ENCODE results near the gene TRRAP.

Gene TRRAP

DNA sequence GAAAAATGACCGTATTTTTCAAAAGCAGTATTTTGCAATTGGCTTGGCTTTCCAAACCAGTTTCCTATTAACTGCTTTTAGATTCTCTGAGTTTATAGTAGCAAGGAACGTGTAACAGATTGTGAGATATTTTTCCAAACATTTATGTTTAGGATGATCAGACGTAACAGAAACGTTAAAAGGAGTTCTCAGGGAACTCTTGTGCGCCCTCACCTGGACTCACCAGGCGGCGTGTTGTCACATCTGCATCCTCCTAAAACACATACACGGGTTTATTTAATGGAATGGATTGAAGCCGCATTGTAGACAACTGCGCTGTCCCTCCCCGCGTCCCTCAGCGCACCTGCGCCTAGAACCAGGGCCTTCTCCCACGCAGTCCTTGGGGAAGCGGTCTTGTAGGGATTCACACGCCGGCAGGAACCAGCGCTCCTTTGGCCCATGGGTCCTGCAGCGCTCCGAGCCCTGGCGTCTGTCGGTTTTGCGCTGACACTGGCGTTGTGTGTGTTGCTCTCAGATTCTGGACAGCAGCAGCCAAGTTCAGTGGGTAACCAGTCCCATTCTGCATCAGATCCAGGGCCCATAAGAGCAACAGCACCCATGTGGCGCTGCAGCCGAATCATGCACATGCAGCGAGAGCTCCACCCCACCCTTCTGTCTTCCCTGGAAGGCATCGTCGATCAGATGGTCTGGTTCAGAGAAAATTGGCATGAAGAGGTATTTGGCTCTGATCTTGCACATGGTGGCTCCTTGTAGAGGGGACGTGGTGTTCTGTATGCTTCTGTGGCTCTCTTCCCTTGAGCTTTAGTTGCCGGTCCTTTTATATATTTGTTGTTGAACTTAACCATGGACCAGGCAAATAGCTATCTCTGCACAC, 114.9 kb downstream of the TRRAP start:
- no peak for DNase-seq

DNA sequence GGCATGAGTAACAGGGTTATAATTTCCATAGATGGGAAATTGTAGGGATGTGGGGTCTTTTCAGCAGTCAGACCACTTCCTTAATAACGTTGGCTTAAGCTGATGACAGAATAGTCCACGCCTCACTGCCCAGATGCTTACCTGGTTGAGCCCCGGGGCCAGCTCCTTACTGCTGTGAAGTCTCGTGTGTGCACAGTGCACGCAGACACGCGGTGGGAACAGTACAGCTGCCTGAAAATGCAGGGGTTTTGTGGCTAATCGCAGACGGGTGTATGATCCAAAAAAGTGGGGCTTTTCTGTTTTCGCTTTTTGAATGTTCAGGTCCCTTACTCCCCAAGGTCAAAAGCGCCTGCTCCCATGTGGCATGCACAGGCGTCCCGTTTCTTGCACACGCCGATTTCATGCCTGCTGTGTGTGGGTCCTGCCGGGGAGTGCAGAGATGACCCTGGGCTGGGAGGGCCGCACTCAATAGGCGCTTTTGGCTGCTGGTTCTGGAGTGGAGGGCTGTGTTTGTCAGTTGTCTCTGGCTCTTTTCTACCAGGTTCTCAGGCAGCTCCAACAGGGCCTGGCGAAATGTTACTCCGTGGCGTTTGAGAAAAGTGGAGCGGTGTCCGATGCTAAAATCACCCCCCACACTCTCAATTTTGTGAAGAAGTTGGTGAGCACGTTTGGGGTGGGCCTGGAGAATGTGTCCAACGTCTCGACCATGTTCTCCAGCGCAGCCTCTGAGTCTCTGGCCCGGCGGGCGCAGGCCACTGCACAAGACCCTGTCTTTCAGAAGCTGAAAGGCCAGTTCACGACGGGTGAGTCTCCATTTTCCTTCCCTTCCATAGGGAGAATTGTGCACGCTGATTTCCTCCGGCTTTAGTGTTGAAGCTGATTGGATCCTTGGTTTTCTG, 116.0 kb downstream of the TRRAP start:
- DNase-seq, result no peak

DNA sequence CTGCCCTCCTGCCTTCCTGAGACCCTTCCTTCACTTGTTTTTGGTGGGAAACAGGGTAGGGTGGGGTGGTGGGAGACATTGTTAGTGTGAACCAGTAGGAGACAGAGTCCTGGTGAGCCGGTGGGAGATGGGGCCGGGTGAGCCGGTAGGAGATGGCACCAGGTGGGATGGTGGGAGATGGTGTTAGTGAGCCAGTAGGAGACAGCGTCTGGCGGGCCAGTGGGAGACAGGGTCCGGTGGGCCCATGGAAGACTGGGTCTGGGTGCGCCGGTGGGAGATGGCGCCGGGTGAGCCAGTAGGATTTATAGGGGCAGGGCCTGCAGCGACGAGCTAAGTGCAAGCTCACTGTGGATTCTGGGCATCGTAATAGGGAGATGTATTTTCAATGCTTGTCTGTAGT, 116.8 kb downstream of the TRRAP start:
- DNase-seq, result no peak

DNA sequence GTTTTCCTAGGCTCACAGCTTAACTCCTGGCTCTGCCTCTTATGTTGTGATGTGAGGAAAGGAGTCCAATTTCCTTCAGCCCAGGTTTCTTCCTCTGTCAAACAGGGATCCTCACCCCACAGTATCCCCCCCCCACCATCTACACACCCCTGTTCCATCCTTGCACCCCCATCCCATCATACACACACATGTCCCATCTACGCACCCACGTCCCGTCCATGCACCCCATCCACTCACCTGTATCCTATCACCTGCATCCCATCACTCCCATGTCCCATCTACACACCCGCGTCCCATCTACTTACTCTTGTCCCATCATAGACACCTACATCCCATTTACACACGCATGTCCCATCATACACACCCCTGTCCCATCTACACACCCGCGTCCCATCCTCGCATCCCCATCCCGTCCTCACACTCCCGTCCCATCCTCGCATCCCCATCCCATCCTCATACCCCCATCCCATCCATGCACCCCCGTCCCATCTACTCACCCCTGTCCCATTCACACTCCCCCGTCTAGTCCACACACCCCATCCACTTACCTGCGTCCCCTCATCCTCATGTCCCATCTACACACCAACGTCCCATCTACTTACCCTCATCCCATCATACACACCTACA, 117.3 kb downstream of the TRRAP start:
- no peak for DNase-seq

DNA sequence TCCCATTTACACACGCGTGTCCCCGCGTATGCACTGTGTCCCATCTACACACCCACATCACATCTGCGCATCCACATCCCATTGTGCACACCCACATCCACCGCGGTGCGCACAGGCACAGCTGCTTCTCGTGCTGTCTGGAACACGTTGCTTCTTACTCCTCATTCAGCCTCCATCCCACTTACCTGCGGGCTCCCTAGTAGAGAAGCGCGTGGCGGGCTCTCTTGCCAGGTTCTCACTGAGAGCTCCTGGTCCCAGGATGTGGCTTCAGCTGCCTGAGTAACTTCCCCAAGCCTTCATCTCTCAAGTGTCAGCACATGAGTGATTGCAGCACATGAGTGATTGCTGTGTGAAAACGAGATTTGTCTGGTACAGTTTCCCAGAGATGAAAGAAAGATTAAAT, 117.8 kb downstream of the TRRAP start:
- no peak for DNase-seq

DNA sequence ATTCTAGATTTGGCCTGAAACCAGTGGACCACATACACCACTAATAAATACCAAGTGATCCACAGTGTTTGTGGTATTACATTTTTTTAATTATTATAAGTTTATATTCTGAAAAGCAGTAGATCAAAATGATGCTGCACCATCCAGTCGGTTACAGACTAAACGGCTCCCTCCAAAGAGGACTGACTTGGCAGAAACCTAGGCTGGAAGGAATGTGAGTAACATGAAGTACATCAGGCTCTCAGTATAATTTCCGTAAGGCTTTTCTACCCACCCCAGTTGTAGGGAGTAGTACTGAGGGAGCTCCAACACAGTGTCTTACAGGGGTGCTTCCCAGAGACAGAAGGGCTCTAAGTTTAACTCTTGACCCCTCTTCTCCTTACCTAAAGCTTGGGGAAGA, 119.5 kb downstream of the TRRAP start:
- DNase-seq, result no peak

DNA sequence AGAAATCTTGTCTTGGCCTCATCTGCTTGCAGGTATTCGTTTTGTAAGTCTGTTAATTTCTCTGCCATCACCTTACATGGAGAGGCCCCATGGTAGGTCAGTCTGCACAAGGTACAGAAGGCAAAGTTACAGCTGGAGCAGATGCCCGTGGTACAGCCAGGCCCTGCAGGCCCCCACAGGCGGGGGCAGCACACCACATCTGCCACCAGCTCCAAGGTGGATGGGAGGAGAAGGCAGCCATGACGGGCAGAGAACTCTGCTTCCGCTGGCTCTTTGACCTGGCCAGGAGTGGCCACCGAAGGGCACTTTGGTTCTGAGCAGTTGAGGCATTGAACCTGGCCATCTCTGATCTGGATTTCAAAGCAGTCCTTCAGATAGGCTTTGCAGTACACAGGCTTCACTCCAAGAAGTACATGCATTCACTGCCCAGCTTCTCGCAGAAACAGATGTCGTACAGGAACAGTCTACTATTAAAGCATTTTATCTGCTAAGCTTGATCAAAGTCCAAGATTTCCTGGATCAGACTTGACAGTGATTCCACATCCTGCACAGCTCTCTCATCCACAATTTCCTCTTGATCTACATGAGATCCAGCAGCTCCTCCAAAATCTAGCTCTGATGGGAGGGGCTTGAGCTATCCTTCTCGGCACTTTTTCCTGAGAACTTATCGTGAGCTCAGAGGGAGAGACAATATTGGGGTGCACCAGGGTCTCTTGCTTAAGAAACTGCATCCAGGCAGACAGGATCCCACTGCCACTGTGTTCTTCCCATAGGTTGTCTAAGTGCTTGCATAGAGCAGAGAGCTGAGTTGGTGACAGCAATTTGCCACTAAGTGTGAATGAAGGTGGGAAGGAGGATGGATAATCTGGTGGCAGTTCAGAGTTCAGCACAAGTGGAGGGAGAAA, 120.7 kb downstream of the TRRAP start:
- no peak for DNase-seq

DNA sequence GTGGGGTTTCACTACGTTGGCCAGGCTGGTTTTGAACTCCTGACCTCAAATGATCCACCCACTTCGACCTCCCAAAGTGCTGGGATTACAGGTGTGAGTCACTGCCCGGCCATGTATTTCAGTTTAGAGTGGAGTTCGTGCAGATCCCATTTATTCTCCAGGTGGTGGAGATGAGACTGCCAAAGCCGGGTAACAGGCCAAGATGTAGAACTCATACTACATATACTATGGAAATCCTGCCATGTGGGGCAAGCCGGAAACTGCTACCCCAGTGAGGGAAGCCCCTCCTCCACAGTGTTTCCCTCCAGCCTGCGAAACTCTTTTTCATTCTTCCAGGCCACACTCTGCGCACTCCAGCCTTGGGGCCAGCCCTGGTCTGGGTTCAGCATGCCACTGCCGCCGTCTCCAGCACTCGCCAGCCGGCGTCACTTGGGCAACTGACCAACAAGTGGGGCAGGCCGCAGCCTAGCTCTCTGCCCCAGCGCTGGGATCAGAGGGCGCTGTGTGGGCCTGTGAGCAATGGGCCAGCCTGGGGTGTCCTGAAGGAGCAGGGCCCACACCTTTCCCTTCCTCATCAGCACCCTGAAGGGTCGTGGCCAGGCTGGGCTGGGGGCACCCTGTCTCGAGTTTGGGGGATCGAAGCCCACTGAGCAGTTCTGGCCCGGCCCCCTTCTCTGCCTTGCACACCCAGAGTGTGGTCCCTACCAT, 122.0 kb downstream of the TRRAP start:
- DNase-seq, result no peak

DNA sequence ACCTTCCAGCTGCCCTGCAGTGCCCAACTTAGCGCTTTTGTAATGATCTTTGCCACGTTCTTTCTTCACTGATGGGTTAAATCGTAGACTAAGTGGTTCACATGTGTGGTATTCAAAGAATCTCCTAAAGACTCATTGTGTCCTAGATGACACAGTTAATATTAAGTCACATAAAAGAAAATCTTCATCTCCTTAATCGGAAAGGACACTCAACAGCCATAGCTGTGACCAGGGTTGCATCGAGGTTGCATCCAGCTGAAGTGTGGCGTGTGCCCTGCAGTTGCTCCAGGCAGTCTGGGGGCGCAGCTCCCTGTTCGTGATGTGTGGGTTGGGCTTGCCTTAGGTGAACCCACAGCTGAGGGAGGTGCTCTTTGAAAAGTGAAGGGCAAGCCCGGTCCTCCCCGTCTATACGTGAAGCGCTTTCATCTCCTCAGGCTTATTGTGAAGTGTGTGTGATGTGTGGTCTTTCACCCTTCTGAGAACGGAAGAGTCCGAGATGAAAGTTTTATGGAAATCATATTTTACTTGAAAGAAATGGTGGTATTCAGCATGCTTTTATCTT, 122.7 kb downstream of the TRRAP start:
- no peak for DNase-seq

DNA sequence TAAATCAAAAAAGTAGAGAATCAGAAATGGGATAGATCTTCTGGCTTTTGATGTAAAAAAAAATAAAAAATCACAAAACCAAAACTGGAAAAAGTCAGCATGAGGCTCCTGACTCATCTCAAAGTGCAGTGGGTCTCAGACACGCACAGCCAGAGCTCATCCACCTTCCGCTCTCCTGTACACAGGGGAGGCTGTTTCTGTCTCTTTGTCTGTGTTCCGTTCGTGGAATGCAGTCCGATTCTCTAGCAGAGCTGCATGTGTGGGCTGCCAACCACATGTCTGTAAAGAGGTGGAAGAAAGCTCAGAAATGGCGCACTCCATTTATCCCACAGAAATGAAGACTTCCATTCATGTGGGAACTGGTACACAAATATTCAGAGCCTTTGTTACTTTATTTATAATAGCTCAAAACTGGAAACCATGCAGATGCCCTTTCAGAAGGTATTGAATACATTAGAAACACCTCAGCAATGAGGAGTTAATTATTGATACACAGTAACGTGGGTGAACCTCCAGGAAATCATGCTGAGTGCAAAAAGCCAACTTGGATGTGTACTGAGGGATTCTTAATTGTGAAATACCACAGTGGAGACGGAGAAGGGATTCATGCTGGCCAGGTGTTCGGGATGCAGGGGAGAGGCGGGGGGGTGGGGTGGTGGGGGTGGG, 123.3 kb downstream of the TRRAP start:
- DNase-seq, result no peak

DNA sequence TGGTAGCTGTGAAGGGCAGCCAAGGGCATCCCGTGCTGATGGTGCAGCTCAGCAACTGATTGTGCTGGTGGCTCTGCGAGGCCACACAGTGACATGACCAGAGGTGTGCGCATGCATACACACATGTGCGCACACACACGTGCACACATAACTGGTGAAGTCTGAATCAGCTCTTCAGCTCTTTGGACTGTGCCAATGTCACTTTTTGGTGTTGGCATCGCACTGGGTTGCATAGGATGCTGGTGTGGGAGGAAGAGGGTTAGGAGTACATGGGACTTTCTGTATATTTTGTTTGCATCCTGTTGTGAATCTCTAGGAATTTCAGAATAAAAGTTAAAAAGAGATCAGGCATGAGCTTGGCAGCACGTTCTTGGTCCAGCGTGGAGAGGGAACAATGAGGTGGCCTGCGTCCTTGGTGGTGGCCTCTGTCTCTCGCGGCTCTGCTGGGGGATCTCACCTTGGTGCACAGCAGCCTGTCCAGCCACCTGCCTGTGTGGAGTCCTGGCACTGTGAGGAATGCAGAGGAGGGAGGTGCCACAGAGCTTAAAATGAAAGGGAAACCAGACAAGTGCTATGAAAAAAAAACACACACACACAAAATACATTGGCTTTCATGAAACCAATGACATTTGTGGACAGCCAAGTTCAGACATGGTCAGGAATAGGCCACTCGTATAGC, 124.0 kb downstream of the TRRAP start:
- DNase-seq, result no peak

DNA sequence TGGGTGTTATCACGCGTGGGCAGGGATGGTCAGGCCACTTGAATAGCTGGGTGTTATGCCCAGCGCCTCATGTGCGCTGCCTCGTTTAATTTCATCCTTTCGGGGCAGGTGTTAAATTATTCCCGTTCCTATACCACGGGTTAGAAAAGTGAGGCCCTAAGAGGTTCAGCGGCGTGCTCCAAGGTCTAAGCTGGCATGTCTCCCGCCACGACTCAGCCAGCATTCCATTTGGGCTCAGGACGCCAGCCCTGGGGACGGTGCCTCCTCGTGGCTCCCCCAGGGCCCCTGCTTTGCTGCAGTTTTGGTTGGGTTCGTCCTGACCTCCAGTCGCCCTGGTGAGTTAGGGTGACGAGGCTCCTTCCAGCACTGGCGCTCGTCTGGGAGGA, 124.5 kb downstream of the TRRAP start:
- no peak for DNase-seq

DNA sequence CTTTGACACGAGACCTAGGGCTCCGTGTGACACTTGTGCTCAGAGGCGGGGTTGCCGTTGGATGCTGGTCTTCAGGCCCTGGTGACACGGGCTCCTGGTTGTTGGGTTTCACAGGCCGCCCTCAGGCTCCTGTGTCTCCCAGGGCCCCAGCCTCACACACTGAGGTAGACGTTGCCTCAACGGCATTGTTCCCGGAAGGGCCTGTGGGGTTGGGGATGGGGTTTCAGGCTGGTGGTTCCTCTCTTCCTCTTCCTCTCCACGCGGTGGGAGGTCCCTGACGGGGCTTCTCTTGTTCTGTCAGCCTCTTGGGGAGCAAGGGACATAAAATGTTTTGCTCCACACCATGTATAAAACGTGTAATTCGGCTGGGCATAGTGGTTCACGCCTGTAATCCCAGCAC, 125.1 kb downstream of the TRRAP start:
- no peak for DNase-seq

DNA sequence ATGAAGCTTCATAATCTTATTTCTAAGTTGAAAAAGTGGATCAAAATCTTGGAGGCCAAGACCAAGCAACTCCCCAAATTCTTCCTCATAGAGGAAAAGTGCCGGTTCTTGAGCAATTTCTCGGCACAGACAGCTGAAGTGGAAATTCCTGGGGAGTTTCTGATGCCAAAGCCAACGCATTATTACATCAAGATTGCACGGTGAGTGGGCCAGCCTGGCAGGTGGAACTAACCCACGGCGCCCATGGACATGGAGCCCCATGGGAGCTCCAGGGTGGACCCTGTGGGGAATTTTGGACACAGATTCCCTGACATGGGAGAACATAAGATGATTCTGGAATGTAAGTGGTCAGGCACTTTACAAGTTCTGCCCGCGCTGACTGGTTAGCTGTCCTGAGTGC, 125.9 kb downstream of the TRRAP start:
- no peak for DNase-seq

DNA sequence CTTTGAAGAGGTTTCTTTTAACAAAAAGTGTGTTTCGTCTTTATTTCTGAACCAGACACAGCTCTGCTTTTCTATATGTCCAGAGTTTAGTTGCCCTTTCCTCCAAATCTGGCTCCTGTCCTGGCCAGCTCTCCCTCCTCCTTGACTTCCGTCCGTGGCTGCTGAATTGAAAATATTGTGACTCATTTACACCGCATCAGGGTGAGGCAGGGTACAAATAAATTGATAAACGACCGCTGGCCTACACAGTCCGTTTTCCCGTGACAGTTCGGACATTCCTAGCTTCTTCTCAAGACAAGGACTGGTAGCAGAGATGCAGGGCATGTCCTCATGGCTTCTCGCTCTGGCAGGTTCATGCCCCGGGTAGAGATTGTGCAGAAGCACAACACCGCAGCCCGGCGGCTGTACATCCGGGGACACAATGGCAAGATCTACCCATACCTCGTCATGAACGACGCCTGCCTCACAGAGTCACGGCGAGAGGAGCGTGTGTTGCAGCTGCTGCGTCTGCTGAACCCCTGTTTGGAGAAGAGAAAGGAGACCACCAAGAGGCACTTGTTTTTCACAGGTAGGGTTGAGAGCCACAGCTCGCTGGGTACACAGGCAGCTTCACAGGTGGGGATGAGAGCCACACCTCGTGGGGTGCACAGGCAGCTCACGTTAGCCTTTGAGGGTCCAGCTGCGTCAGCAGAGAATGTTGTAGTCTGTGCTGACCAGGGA, 126.6 kb downstream of the TRRAP start:
- DNase-seq, result no peak

DNA sequence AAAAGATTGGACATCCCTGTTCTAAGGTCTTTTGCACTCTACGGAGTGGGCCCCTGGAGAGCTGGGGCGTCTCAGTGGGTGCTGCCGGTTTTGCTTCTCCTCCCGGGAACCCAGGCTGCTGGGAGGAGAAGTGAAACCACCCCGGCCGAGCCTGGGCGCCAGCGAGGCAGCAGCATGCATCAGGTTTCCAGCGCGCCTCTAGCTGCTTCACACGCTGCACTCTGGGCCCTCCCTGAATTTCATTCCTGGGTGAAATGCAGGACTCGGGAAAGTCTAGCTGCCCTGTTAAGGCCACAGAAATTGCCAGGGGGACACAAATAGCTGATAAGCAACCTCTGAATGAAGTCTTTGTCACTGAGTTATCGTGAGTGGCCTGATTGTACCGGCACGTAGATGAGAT, 127.4 kb downstream of the TRRAP start:
- DNase-seq, result no peak

DNA sequence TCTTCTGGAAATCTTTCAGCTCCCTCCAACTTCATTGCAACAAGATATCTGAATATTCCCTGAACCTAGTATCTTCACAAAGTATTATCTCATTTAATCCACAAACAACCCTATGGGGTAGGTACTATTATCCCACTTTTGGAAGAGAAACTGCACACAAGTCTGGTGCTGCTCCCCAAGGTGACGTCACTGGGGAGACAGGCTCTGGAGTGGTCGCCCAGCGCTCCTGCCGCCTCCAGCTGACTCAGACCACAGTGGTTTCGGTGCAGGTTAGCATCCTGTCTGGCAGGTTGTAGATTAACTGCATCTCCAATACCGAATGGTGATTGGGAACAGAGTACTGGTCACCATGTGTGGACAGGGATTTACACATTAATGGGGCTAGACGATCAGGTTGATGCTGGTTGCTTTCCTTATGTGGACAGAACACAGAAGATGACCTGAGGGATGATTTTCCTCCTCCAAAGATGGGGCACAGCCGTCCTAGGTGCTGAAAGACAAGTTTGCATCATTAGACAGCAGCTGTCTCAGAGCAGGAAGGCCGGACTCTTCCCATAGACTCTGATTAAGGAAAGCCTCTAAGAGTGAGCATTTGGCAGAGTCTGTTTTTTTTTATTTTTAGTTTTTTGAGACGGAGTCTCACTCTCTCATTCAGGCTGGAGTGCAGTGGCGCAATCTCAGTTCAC, 128.6 kb downstream of the TRRAP start:
- no peak for DNase-seq

DNA sequence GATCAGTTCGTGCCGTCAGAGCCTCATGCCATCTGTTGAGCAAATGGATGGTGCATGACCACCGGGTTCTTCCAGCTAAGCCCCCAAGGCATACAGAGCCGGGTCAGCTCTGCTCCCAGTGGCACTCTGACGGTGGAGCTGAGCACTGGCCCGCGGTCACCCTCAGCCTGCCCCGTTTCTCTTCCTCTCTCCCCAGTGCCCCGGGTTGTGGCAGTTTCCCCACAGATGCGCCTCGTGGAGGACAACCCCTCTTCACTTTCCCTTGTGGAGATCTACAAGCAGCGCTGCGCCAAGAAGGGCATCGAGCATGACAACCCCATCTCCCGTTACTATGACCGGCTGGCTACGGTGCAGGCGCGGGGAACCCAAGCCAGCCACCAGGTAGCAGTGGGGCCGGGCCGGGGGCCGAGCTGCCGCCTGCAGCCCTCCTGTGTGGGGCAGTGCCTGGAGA, 129.9 kb downstream of the TRRAP start:
- no peak for DNase-seq

Data from NCI-H187 (cell line).